HG03521 (cell line): Measurements from ENCODE around the gene CTH.
"Not testable (repeated sequence)": the region's sequence is repeated elsewhere in the genome, so short reads cannot be mapped to it uniquely, and the experiment has no call there.

ENCODE experiments used
- ATAC-seq: cut with Tn5 transposase; IDR thresholded peaks from one replicate; pipeline ENCODE4 v1.9.1; 2021; ENCODE audit warnings: mild to moderate bottlenecking, moderate library complexity; ENCODE audit not compliant: unreplicated experiment

CTH gene

GRCh38 chr1:70410604-70411359 is at the start of gene CTH:
Gene CTH, plus strand, starts transcription at chr1:70411268. Its CDS starts 148 bp downstream, at chr1:70411416.
- ATAC-seq: peak; percentile 98

- no peak for ATAC-seq
Observed at GRCh38 chr1:70361727-70362398, 49.2 kb upstream of the CTH start.

- ATAC-seq: no peak
Observed at GRCh38 chr1:70364439-70364838, 46.6 kb upstream of the CTH start.

- not testable (repeated sequence) for ATAC-seq
Observed at GRCh38 chr1:70366425-70366952, 44.6 kb upstream of the CTH start.

GRCh38 chr1:70366997-70367396 is 44.1 kb upstream of the CTH start:
- ATAC-seq: not testable (repeated sequence)

- ATAC-seq: not testable (repeated sequence)
Observed at GRCh38 chr1:70367397-70367796, 43.7 kb upstream of the CTH start.

GRCh38 chr1:70371586-70371985 is 39.5 kb upstream of the CTH start:
- not testable (repeated sequence) for ATAC-seq

- no peak for ATAC-seq
Observed at GRCh38 chr1:70372426-70372825, 38.6 kb upstream of the CTH start.

GRCh38 chr1:70373580-70373979 is 37.5 kb upstream of the CTH start:
- not testable (repeated sequence) for ATAC-seq

GRCh38 chr1:70376196-70376595 is 34.9 kb upstream of the CTH start:
- no peak for ATAC-seq

- peak; percentile 73 for ATAC-seq
Observed at GRCh38 chr1:70382682-70383081, 28.4 kb upstream of the CTH start.

GRCh38 chr1:70383483-70383882 is 27.6 kb upstream of the CTH start:
- ATAC-seq: no peak

GRCh38 chr1:70384542-70384941 is 26.5 kb upstream of the CTH start:
- ATAC-seq: no peak

- ATAC-seq: no peak
Observed at GRCh38 chr1:70385477-70385876, 25.6 kb upstream of the CTH start.

- no peak for ATAC-seq
Observed at GRCh38 chr1:70386121-70386520, 24.9 kb upstream of the CTH start.

GRCh38 chr1:70387507-70387906 is 23.6 kb upstream of the CTH start:
- ATAC-seq: no peak

- ATAC-seq: no peak
Observed at GRCh38 chr1:70392626-70393025, 18.4 kb upstream of the CTH start.

GRCh38 chr1:70396607-70397006 is 14.5 kb upstream of the CTH start:
- no peak for ATAC-seq

- ATAC-seq: no peak
Observed at GRCh38 chr1:70397013-70397412, 14.1 kb upstream of the CTH start.

GRCh38 chr1:70400335-70400734 is 10.7 kb upstream of the CTH start:
- no peak for ATAC-seq

- no peak for ATAC-seq
Observed at GRCh38 chr1:70401974-70402373, 9.1 kb upstream of the CTH start.

- no peak for ATAC-seq
Observed at GRCh38 chr1:70403759-70404158, 7.3 kb upstream of the CTH start.
